C4-2B (cell line): ENCODE measurements around the gene CPTP.

Experiments used
- H3K27ac ChIP-seq: fragments of 450-650 bp; 2 replicates; pipeline ENCODE4 v1.5.1; 2017
- ZFX ChIP-seq: fragments of 450-650 bp; IDR thresholded peaks from 2 replicates; pipeline ENCODE4 v1.6.1; 2017
- TF ChIP-seq, protein P1 (sequence below): fragments of 450-650 bp; conservative IDR thresholded peaks from 2 replicates; pipeline ENCODE4 v1.5.1; 2017; ENCODE audit warnings: mild to moderate bottlenecking

The CPTP gene

DNA sequence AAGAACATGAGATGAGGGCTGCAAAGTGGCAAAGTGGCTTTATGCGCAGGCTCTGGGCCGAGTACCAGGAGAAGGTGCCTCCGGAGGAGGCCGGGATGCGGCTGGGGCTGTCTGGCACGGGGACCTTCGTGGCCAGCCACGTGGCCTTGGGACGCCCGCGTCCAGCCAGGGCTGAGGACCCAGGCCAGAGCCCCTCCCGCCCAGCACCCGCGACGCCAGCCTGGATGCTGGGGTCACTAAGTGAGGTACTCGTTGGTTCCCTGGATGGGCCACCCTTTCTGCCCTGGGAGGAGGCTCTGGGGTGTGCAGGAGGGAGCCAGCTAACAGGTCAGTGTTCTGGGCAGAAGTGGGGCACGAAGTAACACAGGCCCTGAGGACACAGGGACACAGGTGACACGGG lies 31.8 kb upstream of the CPTP start:
- H3K27ac ChIP-seq, result no peak overlapping the region
- TF ChIP-seq, protein P1, sequence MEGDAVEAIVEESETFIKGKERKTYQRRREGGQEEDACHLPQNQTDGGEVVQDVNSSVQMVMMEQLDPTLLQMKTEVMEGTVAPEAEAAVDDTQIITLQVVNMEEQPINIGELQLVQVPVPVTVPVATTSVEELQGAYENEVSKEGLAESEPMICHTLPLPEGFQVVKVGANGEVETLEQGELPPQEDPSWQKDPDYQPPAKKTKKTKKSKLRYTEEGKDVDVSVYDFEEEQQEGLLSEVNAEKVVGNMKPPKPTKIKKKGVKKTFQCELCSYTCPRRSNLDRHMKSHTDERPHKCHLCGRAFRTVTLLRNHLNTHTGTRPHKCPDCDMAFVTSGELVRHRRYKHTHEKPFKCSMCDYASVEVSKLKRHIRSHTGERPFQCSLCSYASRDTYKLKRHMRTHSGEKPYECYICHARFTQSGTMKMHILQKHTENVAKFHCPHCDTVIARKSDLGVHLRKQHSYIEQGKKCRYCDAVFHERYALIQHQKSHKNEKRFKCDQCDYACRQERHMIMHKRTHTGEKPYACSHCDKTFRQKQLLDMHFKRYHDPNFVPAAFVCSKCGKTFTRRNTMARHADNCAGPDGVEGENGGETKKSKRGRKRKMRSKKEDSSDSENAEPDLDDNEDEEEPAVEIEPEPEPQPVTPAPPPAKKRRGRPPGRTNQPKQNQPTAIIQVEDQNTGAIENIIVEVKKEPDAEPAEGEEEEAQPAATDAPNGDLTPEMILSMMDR, result no peak
- TF ChIP-seq ZFX, result no peak

DNA sequence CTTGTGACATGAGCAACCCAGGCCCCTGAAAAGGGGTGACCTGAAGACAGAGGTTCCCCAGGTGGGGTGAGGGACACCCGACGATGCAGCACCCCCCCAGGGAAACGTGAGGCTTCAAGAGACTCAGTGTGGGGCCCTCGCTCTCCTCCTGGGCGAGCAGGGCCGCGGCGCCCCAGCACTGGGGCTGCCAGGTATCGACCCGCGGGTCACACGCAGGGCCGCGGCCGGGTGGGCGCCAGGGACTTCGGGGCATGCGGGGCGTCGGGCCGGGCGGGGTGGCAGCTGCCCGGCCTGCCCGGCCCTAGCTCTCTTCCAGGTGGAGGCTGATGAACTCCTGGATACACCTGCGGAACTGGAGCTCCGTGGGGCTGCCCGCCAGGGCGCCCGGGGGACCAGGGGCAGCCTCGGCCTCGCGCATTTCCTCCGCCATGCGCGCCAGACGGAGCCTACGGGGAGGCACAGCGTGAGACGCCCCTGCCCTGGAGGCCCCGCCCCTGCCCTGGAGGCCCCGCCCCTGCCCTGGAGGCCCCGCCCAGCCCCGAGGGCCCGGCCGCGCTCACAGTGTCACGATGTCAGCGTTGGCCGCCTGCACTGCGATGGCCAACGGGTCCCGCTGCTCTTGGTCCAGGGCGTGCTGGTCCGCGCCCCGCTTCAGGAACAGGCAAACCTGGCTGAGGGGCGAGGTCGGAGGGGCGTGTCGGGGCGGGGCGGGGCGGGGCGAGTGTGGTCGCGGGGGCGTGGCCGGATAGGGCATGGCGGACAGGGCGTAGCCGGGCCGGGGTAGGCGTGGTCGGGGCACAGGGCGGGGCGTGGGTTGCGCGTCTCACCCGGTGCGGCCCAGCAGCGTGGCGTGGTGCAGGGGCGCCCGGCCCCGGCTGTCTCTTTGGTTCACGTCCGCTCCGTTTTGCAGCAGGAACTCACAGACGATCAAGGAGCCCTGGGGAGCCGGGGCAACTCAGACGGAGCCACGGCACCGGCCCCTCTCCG lies 31.0 kb upstream of the CPTP start:
- H3K27ac ChIP-seq, result no peak overlapping the region
- TF ChIP-seq, protein P1, result no peak
- TF ChIP-seq ZFX, result no peak

DNA sequence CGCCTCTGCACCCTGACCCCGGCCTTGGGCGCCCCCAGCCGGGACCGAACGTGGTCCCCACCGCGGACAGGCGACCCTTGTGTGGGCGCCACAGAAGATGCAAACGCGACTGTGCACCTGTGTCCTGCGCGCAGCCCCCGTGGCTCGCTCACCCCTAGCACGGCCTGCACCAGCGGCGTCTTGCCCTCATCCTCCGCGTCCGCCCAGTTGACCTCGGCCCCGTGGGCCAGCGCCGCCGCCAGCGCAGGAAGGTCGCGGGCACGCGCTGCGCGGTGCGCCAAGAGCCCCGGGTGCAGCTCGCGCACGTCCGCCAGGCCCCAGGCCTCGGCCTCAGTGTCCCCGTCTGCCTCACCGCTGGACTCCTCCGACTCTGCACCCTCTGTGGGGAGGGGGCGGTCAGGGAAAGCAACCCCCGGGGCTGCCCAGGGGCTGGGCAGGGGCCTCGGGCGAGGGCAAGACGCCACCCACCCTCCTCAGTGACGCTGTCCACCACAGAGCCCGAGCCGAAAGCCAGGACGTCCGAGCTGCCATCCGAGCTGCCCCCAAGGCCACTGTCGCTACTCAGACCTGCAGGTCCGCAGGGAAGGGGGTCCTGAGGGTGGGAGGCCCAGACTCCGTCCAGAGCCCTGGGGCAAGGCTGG lies 30.2 kb upstream of the CPTP start:
- no peak overlapping the region for H3K27ac ChIP-seq
- TF ChIP-seq, protein P1, result no peak
- TF ChIP-seq ZFX, result no peak

DNA sequence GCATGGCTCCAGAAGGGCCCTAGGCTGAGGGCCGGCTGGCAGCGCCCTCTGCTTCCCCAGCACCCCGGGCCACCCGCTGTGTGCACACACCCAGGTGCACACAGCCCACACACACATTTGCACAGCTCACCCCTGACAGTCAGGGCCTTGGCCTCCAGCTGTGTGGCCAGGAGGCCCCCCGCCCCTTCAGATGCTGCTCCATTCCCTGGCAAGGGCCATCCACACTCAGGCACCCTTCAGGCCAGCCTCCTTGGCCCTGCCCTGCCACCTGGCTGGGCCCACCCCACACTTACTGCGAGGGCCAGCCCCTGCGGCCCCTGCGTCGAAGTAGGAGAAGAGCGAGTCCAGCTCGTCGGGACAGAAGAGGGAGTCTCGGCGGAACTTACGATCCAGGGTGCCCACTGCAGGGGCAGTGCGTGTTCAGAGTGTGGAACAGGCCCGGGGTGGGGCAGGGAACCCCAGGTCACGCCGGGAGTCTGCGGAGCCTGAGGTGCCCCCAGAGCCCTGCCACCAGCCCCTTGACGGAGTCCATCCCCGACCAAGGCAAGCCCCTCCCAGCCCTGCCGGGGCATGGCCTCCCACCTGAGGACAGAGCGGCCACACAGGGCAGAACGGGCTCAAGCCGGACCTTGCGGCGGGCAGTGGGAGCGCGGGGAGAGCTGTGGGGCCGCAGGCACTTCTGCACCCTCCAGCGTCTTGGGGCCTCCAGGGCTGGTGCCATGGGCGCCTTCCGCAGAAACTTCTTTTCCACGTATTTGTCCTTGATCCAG lies 29.3 kb upstream of the CPTP start:
- TF ChIP-seq, protein P1, result no peak
- TF ChIP-seq ZFX, result no peak
- H3K27ac ChIP-seq, result no peak overlapping the region

DNA sequence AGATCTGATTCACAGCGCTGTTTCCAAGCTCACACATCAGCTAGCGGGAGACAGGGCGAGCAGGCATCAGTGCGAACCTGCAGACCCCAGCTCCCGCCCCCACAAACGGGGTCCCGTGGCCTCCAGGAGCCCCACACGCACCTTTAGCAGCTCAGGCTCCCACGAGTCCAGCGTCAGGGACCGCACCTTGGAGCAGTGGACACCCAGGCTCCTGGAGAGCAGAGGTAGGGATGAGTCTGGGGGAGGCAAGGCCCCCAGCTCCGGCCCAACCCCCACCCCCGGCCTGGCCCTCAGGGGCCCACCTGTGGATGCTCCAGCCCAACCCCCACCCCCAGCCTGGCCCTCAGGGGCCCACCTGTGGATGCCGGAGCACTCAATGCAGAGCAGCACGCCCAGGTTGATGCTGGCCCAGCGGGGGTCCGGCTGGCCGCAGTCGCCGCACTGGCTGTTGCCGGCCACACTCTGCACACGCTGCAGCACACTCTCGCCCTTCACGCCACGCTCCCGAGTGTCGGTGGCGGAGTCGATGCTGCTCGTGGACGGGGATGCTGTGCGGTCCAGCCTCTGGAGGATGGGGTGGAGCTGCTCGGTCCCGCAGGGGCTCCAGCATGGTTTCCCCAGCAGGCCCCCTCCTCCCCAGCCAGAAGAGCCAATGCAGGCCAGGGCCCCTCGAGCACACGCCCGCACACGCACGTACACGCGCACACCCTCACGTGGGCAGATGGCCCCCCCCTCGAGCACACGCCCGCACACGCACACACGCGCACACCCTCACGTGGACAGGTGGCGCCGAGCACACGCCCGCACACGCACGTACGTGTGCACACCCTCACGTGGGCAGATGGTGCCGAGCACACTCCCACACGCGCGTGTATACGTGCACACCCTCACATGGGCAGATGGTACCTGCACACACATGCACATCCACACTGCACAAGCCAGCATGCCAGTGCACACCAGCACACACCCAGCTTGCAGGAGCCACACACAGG lies 28.2 kb upstream of the CPTP start:
- no peak overlapping the region for H3K27ac ChIP-seq
- TF ChIP-seq ZFX, result no peak
- TF ChIP-seq, protein P1, result no peak

DNA sequence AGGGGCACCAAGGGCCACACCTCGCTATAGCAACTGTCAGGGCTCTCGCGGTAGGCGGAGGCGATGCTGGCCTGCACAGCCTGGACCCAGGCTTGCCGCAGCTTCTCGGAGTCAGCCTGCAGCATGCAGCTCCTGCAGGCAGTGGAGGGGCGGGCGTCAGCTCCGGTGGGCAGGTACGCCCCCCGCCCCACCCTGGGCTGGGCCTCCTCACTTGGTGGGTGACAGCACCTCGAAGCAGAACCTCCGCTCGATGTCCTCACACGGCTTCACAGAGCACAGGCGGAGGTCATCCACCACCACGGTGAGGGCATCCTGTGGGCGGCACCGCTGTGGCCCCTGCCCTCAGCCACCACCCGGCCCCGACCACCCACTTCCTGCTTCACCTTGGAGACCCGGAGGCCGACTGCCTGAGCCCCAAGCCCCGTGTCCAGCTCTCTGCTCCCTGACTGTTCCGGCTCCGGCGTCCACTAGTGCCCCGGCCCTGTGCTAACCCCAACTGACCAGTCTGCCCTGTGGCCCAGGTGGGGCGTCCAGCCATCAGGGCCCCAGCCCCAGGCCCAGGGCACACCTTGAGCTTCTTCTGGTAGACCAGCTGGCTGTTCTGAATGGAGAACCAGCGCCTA lies 26.7 kb upstream of the CPTP start:
- TF ChIP-seq, protein P1, result no peak
- TF ChIP-seq ZFX, result no peak
- H3K27ac ChIP-seq, result no peak overlapping the region
